Measurements from ENCODE around the gene LINGO3. TPM values are rescaled to one million over a fixed set of nuclear protein-coding genes. Genes with fewer than 3 reads are reported as not detected.

LINGO3 gene
- total RNA-seq, 1 donor from 2014 or later, result not detected

- Histone ChIP-seq H3K9me3 (no peaks in the 10 kb centered on the region), H3K4me1 (peaks cover 9% of the 10 kb centered on the region), H3K27ac (no peak overlapping the region), H3K36me3 (no peaks in the 10 kb centered on the region), H3K4me3 (no peak overlapping the region), H3K27me3 (ENCODE audit: low read depth) (peaks cover 89% of the 10 kb centered on the region)
- ATAC-seq, result no peak
- no peak for DNase-seq
- intact Hi-C loops (cut with DNase I), result no loop called here
- no peak for TF ChIP-seq CTCF (IDR thresholded peaks at IDR 0.05)
Observed at GRCh38 chr19:2305452-2306280, 2.3 kb downstream of the LINGO3 start.

DNA sequence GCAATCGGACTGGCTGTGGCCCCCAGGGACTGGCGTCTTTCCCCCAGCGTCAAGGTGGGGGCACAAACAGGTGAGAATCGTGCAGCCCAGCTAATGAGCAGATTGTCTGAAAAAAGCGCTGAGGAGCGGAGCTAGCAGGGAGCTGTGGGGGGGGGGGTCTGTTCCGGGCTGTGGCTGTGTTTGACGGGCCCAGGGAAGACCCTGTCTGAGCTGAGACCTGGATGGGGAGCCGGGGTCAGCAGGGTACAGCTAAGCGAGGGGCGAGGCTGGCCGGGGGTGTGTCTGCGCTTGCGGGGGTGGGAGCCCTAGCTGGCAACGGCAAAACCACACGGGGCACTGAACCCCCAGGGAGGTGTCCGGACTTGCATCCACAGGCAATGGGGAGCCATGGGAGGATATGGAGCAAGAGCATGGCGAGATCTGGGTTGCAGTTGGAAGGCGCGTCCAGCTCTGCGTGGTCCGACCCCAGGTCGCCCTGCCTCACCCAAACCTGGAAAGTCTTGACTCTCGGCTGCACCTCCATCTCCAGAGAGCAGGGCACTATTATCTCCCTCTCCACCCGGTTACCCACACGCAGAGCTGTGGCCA lies 4.6 kb downstream of the LINGO3 start:
- peaks cover 69% of the 10 kb centered on the region for H3K27me3 ChIP-seq (ENCODE audit: low read depth)

GRCh38 chr19:2302319-2303210 lies 5.4 kb downstream of the LINGO3 start:
- DNase-seq (no peak), ATAC-seq (peak; percentile 31 to 36)
- H3K4me1 ChIP-seq, result peaks cover 9% of the 10 kb centered on the region
- no peak overlapping the region for H3K27ac ChIP-seq
- H3K4me3 ChIP-seq, result no peak overlapping the region
- TF ChIP-seq CTCF (IDR thresholded peaks at IDR 0.05), result no peak
- peaks cover 65% of the 10 kb centered on the region for H3K27me3 ChIP-seq (ENCODE audit: low read depth)
- H3K36me3 ChIP-seq, result no peaks in the 10 kb centered on the region
- intact Hi-C loops (cut with DNase I), result no loop called here
- H3K9me3 ChIP-seq, result no peaks in the 10 kb centered on the region

More for the DNA sequence above, 4.6 kb downstream of the LINGO3 start:
- H3K36me3 ChIP-seq, result no peaks in the 10 kb centered on the region
- intact Hi-C loops (cut with DNase I), result no loop called here
- H3K4me1 ChIP-seq, result peaks cover 9% of the 10 kb centered on the region
- TF ChIP-seq CTCF (IDR thresholded peaks at IDR 0.05), result no peak
- no peak for DNase-seq
- no peak overlapping the region for H3K27ac ChIP-seq
- H3K9me3 ChIP-seq, result no peaks in the 10 kb centered on the region
- ATAC-seq, result no peak
- no peak overlapping the region for H3K4me3 ChIP-seq

DNA sequence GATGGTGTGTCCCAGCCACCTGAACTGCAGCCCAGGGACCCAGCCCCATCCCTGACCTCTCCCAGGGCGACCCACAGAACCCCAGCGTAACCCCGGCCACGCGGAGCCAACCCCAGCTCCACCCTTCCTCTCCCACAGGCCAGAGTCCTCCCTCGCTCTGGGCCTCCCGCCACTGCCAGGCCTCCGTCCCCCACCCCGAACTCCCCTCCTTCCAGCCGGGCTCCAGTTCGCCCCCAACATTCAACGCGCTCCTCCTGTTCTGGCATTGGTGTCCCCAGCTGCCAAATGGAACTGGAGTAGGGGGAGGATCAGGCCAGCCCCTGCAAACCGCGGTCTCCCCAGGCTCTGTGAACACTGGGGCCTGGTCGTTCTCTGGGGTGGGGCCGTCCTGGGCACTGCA lies 7.4 kb downstream of the LINGO3 start:
- H3K36me3 ChIP-seq, result no peaks in the 10 kb centered on the region
- peaks cover 9% of the 10 kb centered on the region for H3K4me1 ChIP-seq
- no peak for TF ChIP-seq CTCF (IDR thresholded peaks at IDR 0.05)
- intact Hi-C loops (cut with DNase I), result no loop called here
- H3K9me3 ChIP-seq, result no peaks in the 10 kb centered on the region
- no peak overlapping the region for H3K27ac ChIP-seq
- peaks cover 54% of the 10 kb centered on the region for H3K27me3 ChIP-seq (ENCODE audit: low read depth)
- H3K4me3 ChIP-seq, result no peak overlapping the region
- DNase-seq (no peak), ATAC-seq (no peak)

GRCh38 chr19:2296141-2296540 lies 11.8 kb downstream of the LINGO3 start:
- Histone ChIP-seq H3K9me3 (no peaks in the 10 kb centered on the region), H3K36me3 (no peaks in the 10 kb centered on the region), H3K4me1 (peaks cover 13% of the 10 kb centered on the region), H3K27me3 (ENCODE audit: low read depth) (peaks cover 45% of the 10 kb centered on the region), H3K27ac (no peak overlapping the region), H3K4me3 (no peak overlapping the region)
- intact Hi-C loops (cut with DNase I), result no loop called here
- no peak for TF ChIP-seq CTCF (IDR thresholded peaks at IDR 0.05)
- ATAC-seq (no peak), DNase-seq (no peak)

Measured in lower lobe of right lung (tissue), 2 donors.